SK-N-SH treated with all-trans-retinoic acid at 6 μM for 48 hours (cell line): Measurements from ENCODE around the gene LACRT.

Experiments used
- ATAC-seq: fragments of 200-7000 bp; cut with Tn5 transposase; 3 replicates; pipeline ENCODE4 v1.9.1; 2020; ENCODE audit warnings: mild to moderate bottlenecking, moderate library complexity
- ARNTL ChIP-seq: fragments of 450-650 bp; formaldehyde crosslinking; IDR thresholded peaks from 2 replicates; pipeline ENCODE4 v1.5.0; 2020; ENCODE audit warnings: low read depth, mild to moderate bottlenecking, moderate library complexity, borderline replicate concordance
- BACH2 ChIP-seq: fragments of 250-450 bp; sonication (Bioruptor Pico); IDR thresholded peaks from 2 replicates; pipeline ENCODE4 v1.9.0; 2021; ENCODE audit warnings: mild to moderate bottlenecking, borderline replicate concordance
- CSDC2 ChIP-seq: fragments of 250-450 bp; sonication (Bioruptor Pico); IDR thresholded peaks from 2 replicates; pipeline ENCODE4 v1.5.0; 2020; ENCODE audit warnings: mild to moderate bottlenecking, moderate library complexity
- GLIS3 ChIP-seq: fragments of 250-450 bp; sonication (Bioruptor Pico); IDR thresholded peaks from 2 replicates; pipeline ENCODE4 v1.5.0; 2020; ENCODE audit warnings: mild to moderate bottlenecking, moderate library complexity
- ISL1 ChIP-seq: fragments of 250-450 bp; sonication (Bioruptor Pico); IDR thresholded peaks from 2 replicates; pipeline ENCODE4 v2.1.2; 2022; ENCODE audit warnings: mild to moderate bottlenecking, moderate library complexity
- OSR1 ChIP-seq: fragments of 250-450 bp; sonication (Bioruptor Pico); IDR thresholded peaks from 2 replicates; pipeline ENCODE4 v1.8.0; 2022; ENCODE audit warnings: moderate library complexity, mild to moderate bottlenecking, inconsistent platforms
- PPARA ChIP-seq: fragments of 250-450 bp; sonication (Bioruptor Pico); IDR thresholded peaks from 2 replicates; pipeline ENCODE4 v1.5.0; 2020; ENCODE audit warnings: mild to moderate bottlenecking, borderline replicate concordance
- RARB ChIP-seq: fragments of 250-450 bp; sonication (Bioruptor Pico); IDR thresholded peaks from 2 replicates; pipeline ENCODE4 v1.8.0; 2021; ENCODE audit warnings: mild to moderate bottlenecking, moderate library complexity
- SNAI2 ChIP-seq: fragments of 250-450 bp; sonication (Bioruptor Pico); IDR thresholded peaks from 2 replicates; pipeline ENCODE4 v1.5.0; 2020; ENCODE audit warnings: mild to moderate bottlenecking, moderate library complexity
- TCF4 ChIP-seq: fragments of 250-450 bp; sonication (Bioruptor Pico); IDR thresholded peaks from 2 replicates; pipeline ENCODE4 v1.8.0; 2021; ENCODE audit warnings: mild to moderate bottlenecking, moderate library complexity, borderline replicate concordance
- TOX ChIP-seq: fragments of 250-450 bp; sonication (Bioruptor Pico); IDR thresholded peaks from 2 replicates; pipeline ENCODE4 v1.8.0; 2021; ENCODE audit warnings: mild to moderate bottlenecking, moderate library complexity, borderline replicate concordance
- ZC3H10 ChIP-seq: fragments of 250-450 bp; sonication (Bioruptor Pico); IDR thresholded peaks from 2 replicates; pipeline ENCODE4 v1.5.1; 2021; ENCODE audit warnings: mild to moderate bottlenecking, moderate library complexity
- ZFP3 ChIP-seq: fragments of 250-450 bp; sonication (Bioruptor Pico); IDR thresholded peaks from 2 replicates; pipeline ENCODE4 v1.5.0; 2020; ENCODE audit warnings: mild to moderate bottlenecking, moderate library complexity
- ZFP30 ChIP-seq: fragments of 450-650 bp; formaldehyde crosslinking; IDR thresholded peaks from 2 replicates; pipeline ENCODE4 v1.5.0; 2022; ENCODE audit warnings: mild to moderate bottlenecking, moderate library complexity
- ZNF8 ChIP-seq: fragments of 450-650 bp; formaldehyde crosslinking; IDR thresholded peaks from 2 replicates; pipeline ENCODE4 v1.5.0; 2020; ENCODE audit warnings: mild to moderate bottlenecking, moderate library complexity
- TF ChIP-seq, protein P1 (sequence below): fragments of 250-450 bp; sonication (Bioruptor Pico); IDR thresholded peaks from 2 replicates; pipeline ENCODE4 v1.5.1; 2021; ENCODE audit warnings: mild to moderate bottlenecking, moderate library complexity
- TF ChIP-seq, protein P2 (sequence below): fragments of 250-450 bp; sonication (Bioruptor Pico); IDR thresholded peaks from 2 replicates; pipeline ENCODE4 v1.5.0; 2020; ENCODE audit warnings: mild to moderate bottlenecking, moderate library complexity
- TF ChIP-seq, protein P3 (sequence below): fragments of 250-450 bp; sonication (Bioruptor Pico); IDR thresholded peaks from 2 replicates; pipeline ENCODE4 v1.8.0; 2021; ENCODE audit warnings: low read depth, mild to moderate bottlenecking, moderate library complexity, borderline replicate concordance
- TF ChIP-seq, protein P4 (sequence below): fragments of 250-450 bp; sonication (Bioruptor Pico); IDR thresholded peaks from 2 replicates; pipeline ENCODE4 v1.5.1; 2020; ENCODE audit warnings: low read depth, mild to moderate bottlenecking, moderate library complexity
- TF ChIP-seq, protein P5 (sequence below): fragments of 250-450 bp; sonication (Bioruptor Pico); IDR thresholded peaks from 2 replicates; pipeline ENCODE4 v1.8.0; 2020; ENCODE audit warnings: mild to moderate bottlenecking, moderate library complexity, borderline replicate concordance

Gene LACRT

DNA sequence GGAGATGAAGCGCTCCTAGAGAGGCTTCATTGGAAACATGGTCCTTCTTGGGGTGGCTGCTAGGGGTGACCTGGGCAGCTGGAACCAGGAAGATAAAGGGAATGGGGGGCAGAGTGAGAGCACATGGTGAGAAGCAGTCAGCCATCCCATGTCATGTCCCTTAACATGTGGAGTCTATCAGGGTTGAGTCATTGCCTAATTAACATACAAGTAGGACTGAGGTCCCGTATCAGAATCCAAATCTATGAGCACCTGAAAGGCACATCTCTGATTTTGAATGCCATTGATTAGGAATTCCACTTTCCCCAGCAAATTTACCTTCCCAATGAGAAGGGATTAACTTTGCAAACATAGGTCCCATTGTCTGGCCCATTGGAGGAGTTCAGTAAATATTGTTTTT lies 25.9 kb downstream of the LACRT start:
- TF ChIP-seq, protein P1, sequence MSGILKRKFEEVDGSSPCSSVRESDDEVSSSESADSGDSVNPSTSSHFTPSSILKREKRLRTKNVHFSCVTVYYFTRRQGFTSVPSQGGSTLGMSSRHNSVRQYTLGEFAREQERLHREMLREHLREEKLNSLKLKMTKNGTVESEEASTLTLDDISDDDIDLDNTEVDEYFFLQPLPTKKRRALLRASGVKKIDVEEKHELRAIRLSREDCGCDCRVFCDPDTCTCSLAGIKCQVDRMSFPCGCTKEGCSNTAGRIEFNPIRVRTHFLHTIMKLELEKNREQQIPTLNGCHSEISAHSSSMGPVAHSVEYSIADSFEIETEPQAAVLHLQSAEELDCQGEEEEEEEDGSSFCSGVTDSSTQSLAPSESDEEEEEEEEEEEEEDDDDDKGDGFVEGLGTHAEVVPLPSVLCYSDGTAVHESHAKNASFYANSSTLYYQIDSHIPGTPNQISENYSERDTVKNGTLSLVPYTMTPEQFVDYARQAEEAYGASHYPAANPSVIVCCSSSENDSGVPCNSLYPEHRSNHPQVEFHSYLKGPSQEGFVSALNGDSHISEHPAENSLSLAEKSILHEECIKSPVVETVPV: no peak
- TF ChIP-seq, protein P2, sequence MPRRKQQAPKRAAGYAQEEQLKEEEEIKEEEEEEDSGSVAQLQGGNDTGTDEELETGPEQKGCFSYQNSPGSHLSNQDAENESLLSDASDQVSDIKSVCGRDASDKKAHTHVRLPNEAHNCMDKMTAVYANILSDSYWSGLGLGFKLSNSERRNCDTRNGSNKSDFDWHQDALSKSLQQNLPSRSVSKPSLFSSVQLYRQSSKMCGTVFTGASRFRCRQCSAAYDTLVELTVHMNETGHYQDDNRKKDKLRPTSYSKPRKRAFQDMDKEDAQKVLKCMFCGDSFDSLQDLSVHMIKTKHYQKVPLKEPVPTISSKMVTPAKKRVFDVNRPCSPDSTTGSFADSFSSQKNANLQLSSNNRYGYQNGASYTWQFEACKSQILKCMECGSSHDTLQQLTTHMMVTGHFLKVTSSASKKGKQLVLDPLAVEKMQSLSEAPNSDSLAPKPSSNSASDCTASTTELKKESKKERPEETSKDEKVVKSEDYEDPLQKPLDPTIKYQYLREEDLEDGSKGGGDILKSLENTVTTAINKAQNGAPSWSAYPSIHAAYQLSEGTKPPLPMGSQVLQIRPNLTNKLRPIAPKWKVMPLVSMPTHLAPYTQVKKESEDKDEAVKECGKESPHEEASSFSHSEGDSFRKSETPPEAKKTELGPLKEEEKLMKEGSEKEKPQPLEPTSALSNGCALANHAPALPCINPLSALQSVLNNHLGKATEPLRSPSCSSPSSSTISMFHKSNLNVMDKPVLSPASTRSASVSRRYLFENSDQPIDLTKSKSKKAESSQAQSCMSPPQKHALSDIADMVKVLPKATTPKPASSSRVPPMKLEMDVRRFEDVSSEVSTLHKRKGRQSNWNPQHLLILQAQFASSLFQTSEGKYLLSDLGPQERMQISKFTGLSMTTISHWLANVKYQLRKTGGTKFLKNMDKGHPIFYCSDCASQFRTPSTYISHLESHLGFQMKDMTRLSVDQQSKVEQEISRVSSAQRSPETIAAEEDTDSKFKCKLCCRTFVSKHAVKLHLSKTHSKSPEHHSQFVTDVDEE (CRISPR knock-in tag): no peak
- TF ChIP-seq ARNTL (no peak), ISL1 (CRISPR knock-in tag) (no peak), PPARA (CRISPR knock-in tag) (no peak), ZC3H10 (no peak), ZFP30 (CRISPR knock-in tag) (no peak), ZFP3 (no peak), ZNF8 (CRISPR knock-in tag) (no peak), GLIS3 (CRISPR knock-in tag) (no peak), CSDC2 (CRISPR knock-in tag) (no peak), TOX (no peak), RARB (CRISPR knock-in tag) (no peak), BACH2 (CRISPR knock-in tag) (no peak), TCF4 (CRISPR knock-in tag) (no peak)
- TF ChIP-seq, protein P3, sequence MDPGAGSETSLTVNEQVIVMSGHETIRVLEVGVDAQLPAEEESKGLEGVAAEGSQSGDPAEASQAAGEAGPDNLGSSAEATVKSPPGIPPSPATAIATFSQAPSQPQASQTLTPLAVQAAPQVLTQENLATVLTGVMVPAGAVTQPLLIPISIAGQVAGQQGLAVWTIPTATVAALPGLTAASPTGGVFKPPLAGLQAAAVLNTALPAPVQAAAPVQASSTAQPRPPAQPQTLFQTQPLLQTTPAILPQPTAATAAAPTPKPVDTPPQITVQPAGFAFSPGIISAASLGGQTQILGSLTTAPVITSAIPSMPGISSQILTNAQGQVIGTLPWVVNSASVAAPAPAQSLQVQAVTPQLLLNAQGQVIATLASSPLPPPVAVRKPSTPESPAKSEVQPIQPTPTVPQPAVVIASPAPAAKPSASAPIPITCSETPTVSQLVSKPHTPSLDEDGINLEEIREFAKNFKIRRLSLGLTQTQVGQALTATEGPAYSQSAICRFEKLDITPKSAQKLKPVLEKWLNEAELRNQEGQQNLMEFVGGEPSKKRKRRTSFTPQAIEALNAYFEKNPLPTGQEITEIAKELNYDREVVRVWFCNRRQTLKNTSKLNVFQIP (CRISPR knock-in tag): no peak
- TF ChIP-seq, protein P4, sequence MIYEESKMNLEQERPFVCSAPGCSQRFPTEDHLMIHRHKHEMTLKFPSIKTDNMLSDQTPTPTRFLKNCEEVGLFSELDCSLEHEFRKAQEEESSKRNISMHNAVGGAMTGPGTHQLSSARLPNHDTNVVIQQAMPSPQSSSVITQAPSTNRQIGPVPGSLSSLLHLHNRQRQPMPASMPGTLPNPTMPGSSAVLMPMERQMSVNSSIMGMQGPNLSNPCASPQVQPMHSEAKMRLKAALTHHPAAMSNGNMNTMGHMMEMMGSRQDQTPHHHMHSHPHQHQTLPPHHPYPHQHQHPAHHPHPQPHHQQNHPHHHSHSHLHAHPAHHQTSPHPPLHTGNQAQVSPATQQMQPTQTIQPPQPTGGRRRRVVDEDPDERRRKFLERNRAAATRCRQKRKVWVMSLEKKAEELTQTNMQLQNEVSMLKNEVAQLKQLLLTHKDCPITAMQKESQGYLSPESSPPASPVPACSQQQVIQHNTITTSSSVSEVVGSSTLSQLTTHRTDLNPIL (CRISPR knock-in tag): no peak
- TF ChIP-seq, protein P5, sequence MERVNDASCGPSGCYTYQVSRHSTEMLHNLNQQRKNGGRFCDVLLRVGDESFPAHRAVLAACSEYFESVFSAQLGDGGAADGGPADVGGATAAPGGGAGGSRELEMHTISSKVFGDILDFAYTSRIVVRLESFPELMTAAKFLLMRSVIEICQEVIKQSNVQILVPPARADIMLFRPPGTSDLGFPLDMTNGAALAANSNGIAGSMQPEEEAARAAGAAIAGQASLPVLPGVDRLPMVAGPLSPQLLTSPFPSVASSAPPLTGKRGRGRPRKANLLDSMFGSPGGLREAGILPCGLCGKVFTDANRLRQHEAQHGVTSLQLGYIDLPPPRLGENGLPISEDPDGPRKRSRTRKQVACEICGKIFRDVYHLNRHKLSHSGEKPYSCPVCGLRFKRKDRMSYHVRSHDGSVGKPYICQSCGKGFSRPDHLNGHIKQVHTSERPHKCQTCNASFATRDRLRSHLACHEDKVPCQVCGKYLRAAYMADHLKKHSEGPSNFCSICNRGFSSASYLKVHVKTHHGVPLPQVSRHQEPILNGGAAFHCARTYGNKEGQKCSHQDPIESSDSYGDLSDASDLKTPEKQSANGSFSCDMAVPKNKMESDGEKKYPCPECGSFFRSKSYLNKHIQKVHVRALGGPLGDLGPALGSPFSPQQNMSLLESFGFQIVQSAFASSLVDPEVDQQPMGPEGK (CRISPR knock-in tag): no peak
- ATAC-seq: no peak

DNA sequence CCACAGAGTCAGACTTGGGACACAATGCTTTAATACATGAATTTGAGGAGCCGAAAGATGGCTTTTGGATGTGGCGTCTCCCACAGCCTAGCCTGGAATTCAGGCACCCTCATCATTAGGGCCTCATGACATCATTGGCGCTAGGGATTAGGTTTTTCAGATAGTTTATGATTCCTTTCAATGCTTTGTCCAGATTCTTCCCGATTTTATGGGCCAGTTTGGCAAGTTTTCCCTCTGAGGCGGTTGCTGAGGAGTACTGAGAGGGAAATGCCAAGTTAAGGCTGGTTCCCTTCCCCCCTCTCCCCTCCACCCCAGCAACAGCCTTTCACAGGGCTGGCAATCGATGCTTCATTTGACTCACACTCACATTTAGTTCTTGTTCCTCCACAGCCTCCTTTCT lies 26.5 kb downstream of the LACRT start:
- ATAC-seq: no peak
- TF ChIP-seq ARNTL (no peak), CSDC2 (CRISPR knock-in tag) (no peak)

DNA sequence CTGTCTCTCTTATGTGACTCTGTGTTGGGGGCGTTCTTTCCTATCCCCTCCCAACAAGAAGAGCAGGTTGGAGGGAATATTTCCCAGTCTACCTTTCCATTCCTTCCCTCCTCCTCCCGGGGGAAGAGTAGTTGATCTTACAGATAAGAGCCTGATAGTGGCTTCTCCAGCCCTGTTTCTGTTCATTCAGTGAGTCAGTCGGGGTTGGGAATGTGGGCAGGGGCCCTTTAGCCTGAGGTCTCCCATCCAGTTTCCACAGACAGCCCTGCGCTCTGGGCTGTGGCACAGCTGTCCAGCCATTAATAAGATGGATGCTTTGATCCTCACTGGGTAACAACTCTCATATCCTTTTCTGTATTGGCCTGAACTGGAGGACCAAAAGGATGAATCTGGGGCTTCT lies 28.1 kb downstream of the LACRT start:
- ATAC-seq: no peak
- TF ChIP-seq TCF4 (CRISPR knock-in tag) (no peak), CSDC2 (CRISPR knock-in tag) (no peak), GLIS3 (CRISPR knock-in tag) (no peak), SNAI2 (no peak), OSR1 (CRISPR knock-in tag) (no peak), ARNTL (no peak), ISL1 (CRISPR knock-in tag) (no peak), BACH2 (CRISPR knock-in tag) (no peak), TOX (no peak), ZNF8 (CRISPR knock-in tag) (no peak), RARB (CRISPR knock-in tag) (no peak), ZFP30 (CRISPR knock-in tag) (no peak), ZFP3 (no peak), ZC3H10 (no peak), PPARA (CRISPR knock-in tag) (no peak)
- TF ChIP-seq, protein P1: no peak
- TF ChIP-seq, protein P4 (CRISPR knock-in tag): no peak
- TF ChIP-seq, protein P5 (CRISPR knock-in tag): no peak
- TF ChIP-seq, protein P3 (CRISPR knock-in tag): no peak
